Natural killer cell treated with Interleukin-12 subunit alpha and Interleukin-12 subunit beta and Interleukin-15 and Interleukin-18, amount 100 ng/mL, for 72 hours (primary cell): ENCODE measurements around the gene OOEP. TPM values are rescaled to one million over a fixed set of nuclear protein-coding genes. Genes with fewer than 3 reads are reported as not detected.
"Not testable (repeated sequence)": the region's sequence is repeated elsewhere in the genome, so short reads cannot be mapped to it uniquely, and the experiment has no call there.

Experiments used
- ATAC-seq, 2 donors: fragments of 150-1000 bp; cut with Tn5 transposase in 1 of 2; sonication (Bioruptor Pico), chemical (Tn5 transposase) in 1 of 2; 2 replicates each; pipeline ENCODE4 v1.10.0; 2021
- DNase-seq: peaks from one replicate; pipeline ENCODE4 v3.0.0; 2022; ENCODE audit warnings: low spot score
- H3K27ac Mint-ChIP-seq, 2 donors: 1 replicate in 1 of 2; 2 replicates in 1 of 2; pipeline ENCODE4 v1.8.0; 2022; ENCODE audit warnings: mixed read lengths in 2 of 2, mild to moderate bottlenecking in 1 of 2, moderate library complexity in 1 of 2
- H3K27me3 Mint-ChIP-seq, 2 donors: 1 replicate in 1 of 2; 2 replicates in 1 of 2; pipeline ENCODE4 v1.8.0; 2022; ENCODE audit warnings: mixed read lengths in 2 of 2
- H3K36me3 Mint-ChIP-seq: one replicate; pipeline ENCODE4 v1.8.0; 2022; ENCODE audit warnings: mixed read lengths
- H3K4me1 Mint-ChIP-seq, 2 donors: 1 replicate in 1 of 2; 2 replicates in 1 of 2; pipeline ENCODE4 v1.8.0; 2022; ENCODE audit warnings: low read depth in 2 of 2, mixed read lengths in 2 of 2, mild to moderate bottlenecking in 1 of 2
- H3K4me3 Mint-ChIP-seq: one replicate; pipeline ENCODE4 v1.8.0; 2022; ENCODE audit warnings: mixed read lengths
- H3K9me3 Mint-ChIP-seq: 2 replicates; pipeline ENCODE4 v1.8.0; 2022; ENCODE audit warnings: mixed read lengths
- total RNA-seq, 2 donors: library from RNA; stranded (reverse); gene quantifications; one replicate each; pipeline ENCODE4 v1.2.3, GENCODE V29; 2022

OOEP gene
- not detected for total RNA-seq

- H3K4me3 Mint-ChIP-seq: no peak within 1 kb of the TSS
- no peaks in the 10 kb centered on the region for H3K36me3 Mint-ChIP-seq
- H3K9me3 Mint-ChIP-seq: no peaks in the 10 kb centered on the region
- H3K27ac Mint-ChIP-seq: no peak within 1 kb of the TSS
- H3K27me3 Mint-ChIP-seq: peaks cover 0 to 3% of the 10 kb centered on the region in 2 donors
- DNase-seq (no peak), ATAC-seq (peak in 1 of 2 donors; percentile 24)
- no peaks in the 10 kb centered on the region for H3K4me1 Mint-ChIP-seq
Measured at GRCh38 chr6:73369563-73369962, at the start of gene OOEP. Gene OOEP (minus strand): TSS chr6:73369897. CDS start chr6:73369792, 105 bp downstream.

GRCh38 chr6:73418081-73418741, 48.5 kb upstream of the OOEP start:
- Mint-ChIP-seq H3K27ac (peak overlapping the region; percentile 4 to 19), H3K4me3 (peak overlapping the region; percentile 9), H3K9me3 (no peaks in the 10 kb centered on the region), H3K4me1 (peaks cover 19 to 22% of the 10 kb centered on the region in 2 donors), H3K36me3 (peaks cover 15% of the 10 kb centered on the region), H3K27me3 (no peaks in the 10 kb centered on the region)
- DNase-seq: no peak
- no peak for ATAC-seq

DNA sequence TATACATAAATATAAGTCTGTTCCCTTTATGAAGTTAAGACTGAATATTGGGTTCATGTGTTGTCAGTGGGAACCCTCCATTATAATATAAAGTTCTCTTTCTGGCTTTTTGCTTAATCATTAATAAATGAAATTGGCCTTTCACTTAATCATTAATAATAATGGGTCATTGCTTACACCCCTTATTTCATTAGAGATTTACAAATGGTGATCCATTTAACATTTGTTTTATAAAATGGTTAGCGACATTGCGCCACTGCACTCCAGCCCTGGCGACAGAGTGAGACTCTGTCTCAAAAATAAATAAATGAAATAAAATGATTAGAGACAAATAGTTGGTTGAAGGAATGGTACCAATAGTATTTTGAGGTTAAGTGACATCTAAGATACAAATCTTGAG, 43.4 kb upstream of the OOEP start:
- no peak for ATAC-seq
- no peak overlapping the region for H3K27ac Mint-ChIP-seq
- H3K4me1 Mint-ChIP-seq: peaks cover under 1 to 2% of the 10 kb centered on the region in 2 donors

GRCh38 chr6:73409395-73409794, 39.7 kb upstream of the OOEP start:
- no peaks in the 10 kb centered on the region for H3K9me3 Mint-ChIP-seq
- no peaks in the 10 kb centered on the region for H3K27me3 Mint-ChIP-seq
- DNase-seq (no peak), ATAC-seq (no peak)
- no peak overlapping the region for H3K27ac Mint-ChIP-seq
- no peaks in the 10 kb centered on the region for H3K36me3 Mint-ChIP-seq
- H3K4me1 Mint-ChIP-seq: no peaks in the 10 kb centered on the region
- H3K4me3 Mint-ChIP-seq: no peak overlapping the region

More for the DNA sequence above, 43.4 kb upstream of the OOEP start:
- no peak overlapping the region for H3K4me3 Mint-ChIP-seq
- H3K9me3 Mint-ChIP-seq: no peaks in the 10 kb centered on the region
- no peak for DNase-seq
- H3K36me3 Mint-ChIP-seq: peaks cover 2% of the 10 kb centered on the region
- H3K27me3 Mint-ChIP-seq: no peaks in the 10 kb centered on the region

DNA sequence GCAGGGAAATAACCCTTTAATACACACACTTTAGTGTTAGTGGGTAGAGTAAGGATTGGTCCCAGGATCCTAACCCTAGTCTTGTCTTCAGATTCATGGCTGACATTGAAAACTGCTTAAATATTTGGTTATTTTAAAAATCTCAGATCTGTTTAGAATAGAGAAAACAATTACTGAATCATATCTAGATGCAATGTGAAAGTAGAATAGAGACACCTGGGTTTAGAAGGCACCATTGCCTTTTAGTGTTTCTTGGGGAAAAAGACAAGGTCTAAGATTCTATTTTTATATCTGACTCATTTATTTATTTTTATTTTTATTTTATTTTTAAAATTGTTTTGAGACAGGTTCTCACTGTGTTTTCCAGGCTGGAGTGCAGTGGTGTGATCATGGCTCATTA, 31.0 kb upstream of the OOEP start:
- DNase-seq (no peak), ATAC-seq (no peak)
- H3K36me3 Mint-ChIP-seq: no peaks in the 10 kb centered on the region
- no peaks in the 10 kb centered on the region for H3K4me1 Mint-ChIP-seq
- no peaks in the 10 kb centered on the region for H3K27me3 Mint-ChIP-seq
- no peaks in the 10 kb centered on the region for H3K9me3 Mint-ChIP-seq
- no peak overlapping the region for H3K4me3 Mint-ChIP-seq
- no peak overlapping the region for H3K27ac Mint-ChIP-seq

GRCh38 chr6:73395875-73396274, 26.2 kb upstream of the OOEP start:
- H3K9me3 Mint-ChIP-seq: no peaks in the 10 kb centered on the region
- peaks cover 0 to 7% of the 10 kb centered on the region in 2 donors for H3K4me1 Mint-ChIP-seq
- no peak overlapping the region for H3K4me3 Mint-ChIP-seq
- DNase-seq: no peak
- H3K36me3 Mint-ChIP-seq: no peaks in the 10 kb centered on the region
- H3K27me3 Mint-ChIP-seq: no peaks in the 10 kb centered on the region
- H3K27ac Mint-ChIP-seq: no peak overlapping the region
- ATAC-seq: no peak

DNA sequence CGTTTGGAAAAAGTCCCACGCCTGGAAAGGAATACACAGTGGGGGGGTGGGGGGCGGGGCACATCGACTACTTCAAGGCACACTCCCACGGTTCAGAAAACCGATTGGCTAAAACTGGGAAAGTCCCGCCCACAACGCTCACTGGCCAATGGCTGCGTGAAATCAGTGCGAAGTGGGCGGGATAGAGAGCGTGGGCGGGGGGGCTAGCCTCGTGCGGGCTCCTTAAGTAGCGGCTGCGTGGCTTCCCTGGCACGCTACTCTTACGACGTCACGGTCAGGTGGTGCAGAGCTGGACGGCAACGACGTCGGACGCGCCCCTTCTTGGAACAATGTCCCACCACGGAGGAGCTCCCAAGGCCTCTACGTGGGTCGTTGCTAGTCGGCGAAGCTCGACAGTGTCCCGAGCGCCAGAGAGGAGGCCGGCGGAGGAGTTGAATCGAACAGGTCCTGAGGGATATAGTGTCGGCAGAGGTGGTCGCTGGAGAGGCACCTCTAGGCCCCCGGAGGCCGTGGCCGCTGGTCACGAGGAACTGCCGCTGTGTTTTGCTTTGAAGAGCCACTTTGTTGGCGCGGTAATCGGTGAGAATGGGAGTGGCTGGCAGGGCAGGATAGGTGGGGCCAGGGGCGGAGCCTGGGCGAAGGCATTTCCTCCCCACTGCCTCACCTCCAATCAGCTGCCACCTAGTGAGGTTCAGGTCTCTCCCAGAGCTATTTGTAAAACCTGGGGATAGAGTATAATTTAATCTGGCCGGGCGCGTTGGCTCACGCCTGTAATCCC, 25.1 kb upstream of the OOEP start, which contains the start of gene DDX43:
DDX43 (plus strand) TSS at position 252 of the 778 bp plus-strand sequence; CDS start at position 330, 78 bp downstream.
- H3K36me3 Mint-ChIP-seq: no peaks in the 10 kb centered on the region
- H3K4me1 Mint-ChIP-seq: peaks cover 0 to 7% of the 10 kb centered on the region in 2 donors
- no peak within 1 kb of the TSS for H3K4me3 Mint-ChIP-seq
- no peaks in the 10 kb centered on the region for H3K9me3 Mint-ChIP-seq
- H3K27me3 Mint-ChIP-seq: no peaks in the 10 kb centered on the region
- ATAC-seq (peak in 1 of 2 donors; percentile 92), DNase-seq (peak; percentile 69)
- peak within 1 kb of the TSS in 1 of 2 donors; percentile 85 for H3K27ac Mint-ChIP-seq

GRCh38 chr6:73393278-73393677, 23.6 kb upstream of the OOEP start:
- DNase-seq (no peak), ATAC-seq (no peak)
- Mint-ChIP-seq H3K9me3 (no peaks in the 10 kb centered on the region), H3K4me1 (peaks cover 5 to 9% of the 10 kb centered on the region in 2 donors), H3K27ac (no peak overlapping the region), H3K4me3 (no peak overlapping the region), H3K36me3 (no peaks in the 10 kb centered on the region), H3K27me3 (no peaks in the 10 kb centered on the region)

GRCh38 chr6:73392188-73392587, 22.5 kb upstream of the OOEP start:
- H3K27ac Mint-ChIP-seq, H3K9me3 Mint-ChIP-seq, H3K4me1 Mint-ChIP-seq, H3K36me3 Mint-ChIP-seq, DNase-seq, H3K27me3 Mint-ChIP-seq, H3K4me3 Mint-ChIP-seq, ATAC-seq: not testable (repeated sequence)

DNA sequence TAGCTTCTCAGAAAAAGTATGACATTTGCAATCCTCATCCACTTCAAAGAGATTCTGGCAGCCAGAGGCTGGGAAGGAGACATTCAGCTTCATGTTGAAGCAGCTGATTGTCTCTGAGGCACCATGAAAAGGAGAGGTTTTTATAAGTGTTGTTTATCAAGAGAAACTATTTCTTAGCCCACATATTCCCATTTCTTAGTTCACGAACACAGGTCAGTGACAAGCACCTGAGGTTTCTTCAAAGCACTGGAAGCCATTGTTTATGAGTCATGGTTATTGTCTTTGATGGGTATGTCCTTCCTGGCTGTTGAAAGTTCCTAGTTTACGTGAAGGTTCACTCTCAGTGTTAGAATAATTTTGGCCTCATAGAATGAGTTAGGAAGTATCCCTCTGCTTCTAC, 22.0 kb upstream of the OOEP start:
- Mint-ChIP-seq H3K27ac (peak overlapping the region in 1 of 2 donors; percentile 4), H3K4me1 (peaks cover 5 to 9% of the 10 kb centered on the region in 2 donors), H3K4me3 (no peak overlapping the region), H3K27me3 (no peaks in the 10 kb centered on the region), H3K36me3 (no peaks in the 10 kb centered on the region), H3K9me3 (no peaks in the 10 kb centered on the region)
- ATAC-seq (no peak), DNase-seq (no peak)

DNA sequence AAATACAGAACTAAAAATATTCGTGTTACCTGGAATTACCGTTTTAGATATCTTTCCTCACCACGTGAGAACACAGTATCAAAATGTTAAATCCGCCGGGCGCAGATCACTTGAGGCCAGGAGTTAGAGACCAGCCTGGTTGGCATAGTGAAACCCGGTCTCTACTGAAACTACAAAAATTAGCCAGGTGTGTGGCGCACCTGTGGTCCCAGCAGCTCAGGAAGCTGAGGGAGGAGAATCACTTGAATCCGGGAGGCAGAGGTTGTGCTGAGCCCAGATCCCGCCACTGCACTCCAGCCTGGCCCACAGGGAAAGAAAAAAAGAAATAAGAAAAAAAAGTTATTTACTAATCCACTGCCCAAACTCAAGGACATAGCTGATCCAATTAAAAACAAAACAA, 20.2 kb upstream of the OOEP start:
- Mint-ChIP-seq H3K27ac (no peak overlapping the region), H3K4me1 (peaks cover 5 to 8% of the 10 kb centered on the region in 2 donors), H3K36me3 (no peaks in the 10 kb centered on the region), H3K27me3 (no peaks in the 10 kb centered on the region), H3K9me3 (no peaks in the 10 kb centered on the region), H3K4me3 (no peak overlapping the region)
- no peak for ATAC-seq
- no peak for DNase-seq

DNA sequence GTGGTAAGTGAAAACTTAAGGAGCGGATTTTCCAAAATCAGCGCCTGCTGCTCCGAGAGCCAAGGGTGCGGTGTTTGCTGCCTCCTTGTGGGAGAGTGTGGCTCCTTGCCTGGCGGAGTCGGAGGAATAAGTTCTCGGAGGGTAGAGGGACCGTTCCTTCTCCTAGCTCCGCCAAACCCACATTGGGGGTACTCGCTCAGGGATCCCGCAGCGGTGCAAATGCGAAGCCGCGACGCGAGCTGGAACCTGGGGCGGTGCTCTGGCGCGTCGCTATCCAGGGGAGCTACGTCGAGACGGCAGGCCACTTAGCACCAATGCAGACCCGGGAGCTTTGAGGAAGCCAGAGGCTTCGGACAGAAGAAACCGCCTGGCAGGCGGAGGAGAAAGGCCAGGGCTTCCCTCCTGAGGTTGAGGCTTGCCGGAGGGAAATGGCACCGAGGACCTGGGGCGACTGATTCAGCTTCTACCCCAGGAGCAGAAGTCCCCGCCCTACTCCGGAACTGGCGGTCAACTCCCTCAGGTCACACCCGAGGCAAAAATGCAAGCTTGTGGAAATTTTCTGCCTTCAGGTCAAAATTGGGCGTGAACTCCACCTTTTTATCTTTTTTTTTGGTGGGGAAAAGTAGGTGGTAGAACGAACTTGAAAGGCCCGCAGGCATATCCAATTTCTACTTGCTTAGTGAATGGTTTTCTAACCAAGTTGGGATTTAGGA, 19.3 kb upstream of the OOEP start:
- no peaks in the 10 kb centered on the region for H3K36me3 Mint-ChIP-seq
- DNase-seq (peak; percentile 77), ATAC-seq (peak; percentile 94 to 98)
- no peaks in the 10 kb centered on the region for H3K9me3 Mint-ChIP-seq
- H3K4me3 Mint-ChIP-seq: peak overlapping the region; percentile 77
- H3K4me1 Mint-ChIP-seq: peaks cover 5 to 6% of the 10 kb centered on the region in 2 donors
- no peaks in the 10 kb centered on the region for H3K27me3 Mint-ChIP-seq
- peak overlapping the region; percentile 70 to 83 for H3K27ac Mint-ChIP-seq

- DNase-seq (no peak), ATAC-seq (no peak)
- no peaks in the 10 kb centered on the region for H3K36me3 Mint-ChIP-seq
- no peaks in the 10 kb centered on the region for H3K9me3 Mint-ChIP-seq
- H3K4me3 Mint-ChIP-seq: peak overlapping the region; percentile 77
- H3K27ac Mint-ChIP-seq: peak overlapping the region; percentile 70 to 83
- peaks cover 2 to 5% of the 10 kb centered on the region in 2 donors for H3K4me1 Mint-ChIP-seq
- H3K27me3 Mint-ChIP-seq: no peaks in the 10 kb centered on the region
Measured at GRCh38 chr6:73388433-73388799, 18.7 kb upstream of the OOEP start.
